Fibroblast of skin of abdomen (primary cell): Measurements from ENCODE around the gene OR51B6. TPM values are rescaled to one million over a fixed set of nuclear protein-coding genes. Genes with fewer than 3 reads are reported as not detected.
"Not testable (repeated sequence)": the region's sequence is repeated elsewhere in the genome, so short reads cannot be mapped to it uniquely, and the experiment has no call there.

ENCODE experiments used
- DNase-seq: peaks from one replicate; pipeline ENCODE4 v3.0.0-alpha.2; 2013
- polyA plus RNA-seq, 2 experiments: library from polyadenylated mRNA; unstranded; fragments of 120-200 nt; gene quantifications; one replicate each; pipeline ENCODE4 v1.2.1, GENCODE V29; 2013; ENCODE audit not compliant: insufficient read length in 2 of 2

Gene OR51B6
- polyA plus RNA-seq (2013, experiment 1 of 2; ENCODE audit: insufficient read length) = not detected
- not detected for polyA plus RNA-seq (2013, experiment 2 of 2; ENCODE audit: insufficient read length)

- DNase-seq = no peak
These were observed at the start of gene OR51B6 for GRCh38 chr11:5351208-5351607. Gene OR51B6, plus strand, starts transcription at chr11:5351508. Its CDS starts 0 bp downstream, at chr11:5351508.

GRCh38 chr11:5301846-5302245 is 49.5 kb upstream of the OR51B6 start, which contains the start of gene OR51B4:
Gene OR51B4, minus strand, starts transcription at chr11:5301946. Its CDS starts 0 bp downstream, at chr11:5301946.
- no peak for DNase-seq

GRCh38 chr11:5303626-5304025 is 47.7 kb upstream of the OR51B6 start:
- no peak for DNase-seq

- DNase-seq = no peak
These were observed 47.3 kb upstream of the OR51B6 start for GRCh38 chr11:5304046-5304445.

GRCh38 chr11:5307256-5308019 is 43.9 kb upstream of the OR51B6 start:
- DNase-seq = no peak

- DNase-seq = no peak
These were observed 40.9 kb upstream of the OR51B6 start for GRCh38 chr11:5310423-5310822.

GRCh38 chr11:5313326-5314023 is 37.8 kb upstream of the OR51B6 start:
- DNase-seq = not testable (repeated sequence)

GRCh38 chr11:5317292-5317691 is 34.0 kb upstream of the OR51B6 start:
- DNase-seq = no peak

GRCh38 chr11:5324197-5324596 is 27.1 kb upstream of the OR51B6 start, which contains the start of gene OR51B2:
Gene OR51B2, minus strand, starts transcription at chr11:5324297. Its CDS starts 0 bp downstream, at chr11:5324297.
- no peak for DNase-seq

GRCh38 chr11:5335170-5335569 is 16.1 kb upstream of the OR51B6 start:
- no peak for DNase-seq

GRCh38 chr11:5336331-5336730 is 15.0 kb upstream of the OR51B6 start:
- DNase-seq = peak; percentile 14

GRCh38 chr11:5337253-5337652 is 14.1 kb upstream of the OR51B6 start:
- DNase-seq = not testable (repeated sequence)

GRCh38 chr11:5339771-5340322 is 11.5 kb upstream of the OR51B6 start:
- DNase-seq = no peak

- no peak for DNase-seq
These were observed 7.6 kb upstream of the OR51B6 start, which contains the start of gene OR51B5 for GRCh38 chr11:5343474-5344335. Gene OR51B5, minus strand, starts transcription at chr11:5343524. Its CDS starts 0 bp downstream, at chr11:5343524.

- no peak for DNase-seq
These were observed 5.5 kb upstream of the OR51B6 start for GRCh38 chr11:5345831-5346230.

- DNase-seq = no peak
These were observed 2.6 kb upstream of the OR51B6 start for GRCh38 chr11:5348551-5349194.

- no peak for DNase-seq
These were observed 1.8 kb upstream of the OR51B6 start for GRCh38 chr11:5349550-5349949.

- not testable (repeated sequence) for DNase-seq
These were observed 4.7 kb downstream of the OR51B6 start for GRCh38 chr11:5356031-5356430.

- no peak for DNase-seq
These were observed 10.8 kb downstream of the OR51B6 start for GRCh38 chr11:5362017-5362625.

GRCh38 chr11:5363679-5364078 is 12.4 kb downstream of the OR51B6 start:
- no peak for DNase-seq

GRCh38 chr11:5364214-5364613 is 12.9 kb downstream of the OR51B6 start:
- peak; percentile 90 for DNase-seq
